ENCODE data around the gene MBP.
"Not testable (repeated sequence)": the region's sequence is repeated elsewhere in the genome, so short reads cannot be mapped to it uniquely, and the experiment has no call there.

Gene MBP

DNA sequence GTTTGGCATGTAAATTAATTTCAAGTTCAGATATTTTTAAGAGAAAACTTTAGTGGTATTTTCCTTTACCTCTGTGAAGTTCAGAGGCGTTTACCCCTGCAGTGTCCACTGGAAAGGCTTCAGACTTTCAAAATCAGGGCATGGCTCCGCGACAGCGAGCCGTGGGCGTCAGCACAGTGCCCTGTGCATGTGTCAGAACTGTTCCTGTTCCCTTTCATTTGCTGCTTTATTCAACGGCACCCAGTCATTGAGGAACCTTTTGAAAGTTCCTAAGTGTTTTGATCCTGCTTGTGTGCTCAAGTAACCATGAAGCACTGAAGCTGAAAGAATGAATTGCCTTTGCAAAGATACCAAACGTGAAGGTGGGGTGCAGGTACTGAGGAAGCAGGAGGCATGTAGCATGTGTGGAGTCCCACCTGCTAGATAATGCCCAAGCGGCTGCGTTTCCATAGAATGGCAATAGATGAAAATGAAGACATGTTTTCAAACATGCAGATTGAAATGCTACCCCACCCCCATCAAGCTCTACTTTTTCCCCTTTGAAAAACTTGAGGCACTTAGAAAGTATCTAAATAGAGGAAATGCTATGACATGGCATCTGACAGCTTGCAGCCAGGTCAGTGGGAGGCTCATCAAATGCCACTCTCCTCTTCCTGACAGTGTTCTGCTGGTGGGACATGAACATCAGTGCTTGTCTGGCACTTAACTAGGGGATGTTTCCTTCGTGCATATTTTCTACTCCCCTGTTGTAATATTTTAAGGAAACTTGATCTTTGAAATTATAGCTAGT, 161.6 kb downstream of the MBP start:
- DNase-seq (ENCODE audit: low read depth): no peak

DNA sequence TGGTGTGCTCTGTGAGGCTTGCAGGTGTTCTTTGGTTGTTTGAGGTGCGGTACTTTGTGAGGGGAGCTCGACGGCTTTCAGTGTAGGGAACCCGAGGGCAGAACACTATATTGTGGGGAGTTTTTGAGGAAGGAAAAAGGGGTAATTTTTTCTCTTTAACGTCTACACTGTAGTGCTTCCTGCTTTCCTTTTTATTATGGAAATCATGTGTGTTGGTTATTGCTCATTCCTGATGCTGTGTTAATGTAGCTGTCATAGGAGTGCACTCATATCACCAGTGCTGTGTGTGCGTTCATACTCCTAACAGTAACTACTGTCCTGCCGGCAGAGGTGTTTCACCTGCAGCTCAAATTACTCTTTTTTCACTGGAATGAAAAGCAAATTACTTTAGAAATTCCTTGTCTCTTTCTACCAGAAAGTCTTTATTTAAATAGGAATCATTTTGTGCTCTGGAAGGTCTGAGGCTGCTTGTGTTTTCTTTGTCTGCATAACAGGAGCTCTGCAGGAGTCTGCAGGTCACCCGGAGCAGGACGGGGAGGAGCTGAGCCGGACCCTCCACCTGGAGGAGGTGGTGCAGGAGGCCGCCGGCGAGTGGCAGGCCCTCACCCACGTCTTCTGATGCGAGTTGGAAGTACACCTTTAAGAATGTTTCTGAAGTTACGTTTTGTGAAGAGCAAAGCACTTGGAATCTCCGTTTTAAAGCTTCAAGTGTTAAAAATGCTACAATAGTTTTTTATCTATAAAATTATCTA, 164.7 kb downstream of the MBP start:
- DNase-seq (ENCODE audit: low read depth): no peak

DNA sequence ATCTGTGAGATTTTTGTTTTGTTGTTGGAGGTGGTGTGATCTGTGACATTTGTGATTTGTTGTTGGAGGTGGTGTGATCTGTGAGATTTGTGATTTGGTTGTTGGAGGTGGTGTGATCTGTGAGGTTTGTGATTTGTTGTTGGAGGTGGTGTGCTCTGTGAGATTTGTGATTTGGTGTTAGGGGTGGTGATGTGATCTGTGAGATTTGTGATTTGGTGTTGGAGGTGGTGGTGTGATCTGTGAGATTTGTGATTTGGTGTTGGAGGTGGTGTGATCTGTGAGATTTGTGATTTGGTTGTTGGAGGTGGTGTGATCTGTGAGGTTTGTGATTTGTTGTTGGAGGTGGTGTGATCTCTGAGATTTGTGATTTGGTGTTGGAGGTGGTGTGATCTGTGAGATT, 165.3 kb downstream of the MBP start:
- not testable (repeated sequence) for DNase-seq (ENCODE audit: low read depth)

DNA sequence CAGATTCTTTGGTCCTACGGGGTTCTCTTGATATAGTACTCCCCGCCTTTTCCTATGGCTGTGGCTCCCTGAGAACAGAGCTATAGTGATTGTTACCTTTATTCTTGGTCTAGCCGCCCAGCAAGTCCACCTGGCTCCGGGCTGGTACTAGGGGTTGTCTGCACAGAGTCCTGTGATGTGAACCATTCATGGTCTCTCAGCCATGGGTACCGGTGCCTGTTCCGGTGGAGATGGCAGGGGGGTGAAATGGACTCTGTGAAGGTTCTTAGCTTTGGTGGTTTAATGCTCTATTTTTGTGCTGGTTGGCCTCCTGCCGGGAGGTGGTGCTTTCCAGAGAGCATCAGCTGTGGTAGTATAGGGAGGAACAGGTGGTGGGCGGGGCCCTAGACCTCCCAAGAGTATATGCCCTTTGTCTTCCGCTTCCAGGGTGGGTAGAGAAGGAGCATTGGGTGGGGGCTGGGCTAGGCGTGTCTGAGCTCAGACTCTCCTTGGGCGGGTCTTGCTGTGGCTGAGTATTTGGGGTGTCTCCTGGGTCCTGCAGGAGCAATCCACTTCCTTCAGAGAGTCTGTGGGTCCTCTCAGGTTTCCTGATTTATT, 166.9 kb downstream of the MBP start:
- DNase-seq (ENCODE audit: low read depth): not testable (repeated sequence)

DNA sequence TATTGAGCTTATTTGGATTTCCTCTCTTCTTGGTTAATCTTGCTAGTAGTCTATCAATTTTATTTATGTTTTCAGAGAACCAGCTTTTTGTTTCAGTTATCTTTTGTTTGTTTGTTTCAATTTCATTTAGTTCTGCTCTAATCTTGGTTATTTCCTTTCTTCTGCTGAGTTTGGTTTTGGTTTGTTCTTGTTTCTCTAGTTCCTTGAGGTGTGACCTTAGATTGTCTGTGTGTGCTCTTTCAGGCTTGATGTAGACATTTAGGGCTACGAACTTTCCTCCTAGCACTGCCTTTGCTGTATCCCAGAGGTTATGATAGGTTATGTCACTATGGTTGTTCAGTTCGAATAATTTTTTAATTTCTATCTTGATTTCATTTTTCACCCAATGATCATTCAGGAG, 168.6 kb downstream of the MBP start:
- no peak for DNase-seq (ENCODE audit: low read depth)

DNA sequence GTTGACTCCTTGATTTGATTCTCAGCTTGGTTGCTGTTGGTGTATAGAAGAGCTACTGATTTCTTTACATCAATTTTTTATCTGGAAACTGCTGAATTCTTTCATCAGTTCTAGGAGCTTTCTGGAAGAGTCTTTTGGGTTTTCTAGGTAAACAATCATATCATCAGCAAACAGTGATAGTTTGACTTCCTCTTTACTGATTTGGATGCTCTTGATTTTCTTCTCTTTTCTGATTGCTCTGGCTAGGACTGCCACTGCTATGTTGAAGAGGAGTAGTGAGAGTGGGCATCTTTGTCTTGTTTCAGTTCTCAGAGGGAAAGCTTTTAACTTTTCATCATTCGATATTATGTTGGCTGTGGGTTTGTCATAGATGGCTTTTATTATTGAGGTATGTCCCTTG, 169.7 kb downstream of the MBP start:
- DNase-seq (ENCODE audit: low read depth): no peak

DNA sequence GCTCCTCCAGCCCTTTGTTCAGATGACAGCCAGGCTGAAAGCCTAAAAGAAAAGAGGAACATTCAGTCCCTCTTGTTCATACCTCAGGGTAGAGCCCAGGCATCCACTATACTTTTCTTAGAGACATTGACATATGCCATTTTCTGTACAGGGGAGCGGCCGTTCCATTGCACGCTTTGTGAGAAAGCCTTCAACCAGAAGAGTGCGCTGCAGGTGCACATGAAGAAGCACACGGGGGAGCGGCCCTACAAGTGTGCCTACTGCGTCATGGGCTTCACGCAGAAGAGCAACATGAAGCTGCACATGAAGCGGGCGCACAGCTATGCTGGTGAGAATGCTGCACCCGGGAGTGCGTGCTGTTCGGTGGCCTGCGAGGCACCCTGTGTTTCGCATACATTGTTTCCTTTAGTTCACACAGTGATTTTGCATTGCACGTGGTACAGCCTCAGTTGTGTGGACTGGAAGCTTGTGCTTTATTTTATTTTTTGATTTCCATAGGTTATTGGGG, 172.0 kb downstream of the MBP start:
- no peak for DNase-seq (ENCODE audit: low read depth)

DNA sequence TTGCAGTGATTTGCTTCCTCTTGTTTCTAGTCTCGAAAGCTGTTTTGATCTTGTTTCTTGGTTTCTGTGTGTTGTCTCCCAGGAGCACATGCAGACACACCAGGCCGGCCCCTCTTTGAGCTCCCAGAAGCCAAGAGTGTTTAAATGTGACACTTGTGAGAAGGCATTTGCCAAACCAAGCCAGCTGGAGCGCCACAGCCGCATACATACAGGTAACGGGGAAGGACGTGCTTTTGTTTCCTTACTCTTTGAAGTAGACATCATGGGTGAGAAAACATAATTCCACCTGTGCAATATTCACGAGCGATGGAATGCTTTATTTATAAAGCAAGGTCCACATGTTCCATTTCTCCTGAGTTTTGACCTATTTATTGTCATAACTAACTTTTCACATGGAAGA, 173.0 kb downstream of the MBP start:
- no peak for DNase-seq (ENCODE audit: low read depth)

DNA sequence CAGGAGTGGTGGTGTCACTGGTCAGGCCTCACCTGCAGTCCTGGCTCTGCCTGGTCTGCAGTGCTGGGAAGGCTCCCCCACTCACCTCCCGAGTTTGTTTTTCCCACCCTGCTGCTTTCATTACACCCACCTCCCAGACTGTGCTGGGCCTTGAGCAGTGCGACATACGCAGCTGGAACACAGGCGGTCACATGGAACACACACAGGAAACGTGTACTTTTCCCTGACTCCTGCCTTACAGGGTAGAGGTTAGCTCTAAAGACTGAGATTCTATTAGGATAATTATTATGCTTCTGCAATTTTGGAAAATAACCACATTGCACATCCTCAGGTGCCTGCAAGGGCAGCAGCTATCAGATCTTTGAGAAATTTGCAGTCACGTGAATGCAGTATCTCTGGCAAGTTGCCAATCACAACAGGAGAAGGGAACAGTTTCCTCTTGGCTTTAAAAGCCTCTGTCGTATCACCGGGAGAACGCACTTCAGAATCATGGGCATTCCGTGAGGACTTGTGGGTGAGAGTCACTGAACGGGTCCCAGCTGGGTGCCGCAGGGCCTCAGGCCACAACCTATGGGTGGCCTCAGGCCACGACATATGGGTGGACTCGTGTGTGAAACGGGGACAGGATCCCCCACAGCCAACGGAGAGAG, 173.8 kb downstream of the MBP start:
- DNase-seq (ENCODE audit: low read depth): peak; percentile 8

DNA sequence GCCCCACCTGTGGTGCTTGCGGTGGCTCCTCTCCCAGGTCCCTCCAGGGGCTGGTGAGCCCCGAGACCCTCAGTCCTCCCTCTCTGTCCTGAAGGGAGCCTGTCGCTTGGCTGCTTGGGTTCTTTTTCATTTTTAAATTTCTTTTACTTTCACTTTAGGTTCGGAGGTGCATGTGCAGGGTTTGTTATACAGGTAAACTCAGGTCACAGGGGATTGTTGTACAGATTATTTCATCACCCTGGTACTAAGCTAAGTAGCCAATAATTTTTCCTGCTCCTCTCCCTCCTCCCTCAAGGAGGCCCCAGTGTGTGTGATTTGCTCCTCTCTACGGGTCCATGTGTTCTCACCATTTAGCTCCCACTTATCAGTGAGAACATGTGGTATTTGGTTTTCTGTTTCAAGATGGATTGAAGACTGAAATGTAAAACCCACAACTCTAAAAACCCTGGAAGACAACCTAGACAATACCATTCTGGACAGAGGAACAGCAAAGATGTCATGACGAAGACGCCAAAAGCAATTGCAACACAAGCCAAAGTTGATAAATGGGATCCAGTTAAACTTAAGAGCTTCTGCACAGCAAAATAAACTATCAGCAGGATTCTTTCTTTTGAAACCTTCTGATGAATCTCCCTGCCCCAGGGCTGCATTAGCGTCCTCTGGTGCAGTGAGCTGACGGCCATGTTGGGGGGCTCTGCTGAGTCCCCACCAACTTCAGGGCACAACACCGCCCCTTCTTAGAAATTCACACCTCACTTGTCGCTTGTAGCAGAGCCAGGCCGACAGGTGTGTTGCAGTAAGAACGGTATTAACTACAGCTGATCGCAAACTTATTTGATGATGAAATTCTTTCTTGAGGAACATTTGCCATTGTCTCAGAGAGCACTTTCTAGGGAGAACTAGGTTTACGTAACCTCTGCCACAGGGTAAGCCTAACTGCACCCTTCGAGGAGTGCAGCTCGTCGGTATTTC, 174.9 kb downstream of the MBP start:
- no peak for DNase-seq (ENCODE audit: low read depth)

DNA sequence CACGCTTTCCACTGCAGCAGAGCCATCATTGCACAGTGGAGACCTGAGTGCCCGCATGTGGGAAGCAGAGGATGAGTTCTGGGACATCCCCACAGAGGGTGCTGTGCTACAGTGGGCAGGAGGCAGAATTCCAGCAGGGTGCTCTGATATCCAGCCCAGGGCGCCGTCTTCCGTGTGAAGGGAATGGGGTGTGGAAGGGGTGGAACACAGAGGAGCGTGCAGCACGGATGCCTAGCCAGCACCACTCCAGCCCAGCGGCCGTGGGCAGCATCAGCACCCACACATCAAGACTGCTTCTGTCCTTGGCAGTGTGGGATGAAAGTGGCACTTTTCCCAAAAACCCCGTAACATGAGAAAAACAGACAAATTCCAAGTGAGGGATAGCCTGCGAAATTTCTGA, 175.9 kb downstream of the MBP start:
- no peak for DNase-seq (ENCODE audit: low read depth)

DNA sequence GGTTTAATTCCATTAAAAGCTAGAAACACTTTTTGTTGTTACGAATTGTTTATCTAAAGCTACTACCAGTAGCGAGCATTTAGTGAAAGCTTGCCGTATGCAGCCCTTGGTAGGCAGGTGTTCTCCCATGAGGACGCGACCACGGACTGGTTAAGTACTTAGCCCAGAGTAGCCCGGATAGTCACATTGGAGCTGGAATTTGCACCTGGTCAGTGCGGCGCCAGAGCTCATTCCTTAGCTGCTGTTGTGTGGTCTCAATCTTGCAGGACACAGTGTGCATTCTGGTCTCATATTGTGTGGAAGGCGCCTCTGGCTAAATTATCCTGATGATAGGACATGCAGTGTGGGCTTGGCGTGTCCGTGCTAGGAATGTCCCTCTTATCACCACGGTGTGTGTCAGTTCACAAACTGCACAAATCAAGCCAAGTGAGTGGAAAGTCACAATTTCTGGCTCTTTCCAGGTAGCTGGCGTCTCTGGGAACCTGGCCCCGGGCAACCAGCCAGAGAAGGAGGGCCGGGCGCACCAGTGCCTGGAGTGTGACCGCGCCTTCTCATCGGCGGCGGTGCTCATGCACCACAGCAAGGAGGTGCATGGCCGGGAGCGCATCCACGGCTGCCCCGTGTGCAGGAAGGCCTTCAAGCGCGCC, 176.9 kb downstream of the MBP start:
- DNase-seq (ENCODE audit: low read depth): no peak

DNA sequence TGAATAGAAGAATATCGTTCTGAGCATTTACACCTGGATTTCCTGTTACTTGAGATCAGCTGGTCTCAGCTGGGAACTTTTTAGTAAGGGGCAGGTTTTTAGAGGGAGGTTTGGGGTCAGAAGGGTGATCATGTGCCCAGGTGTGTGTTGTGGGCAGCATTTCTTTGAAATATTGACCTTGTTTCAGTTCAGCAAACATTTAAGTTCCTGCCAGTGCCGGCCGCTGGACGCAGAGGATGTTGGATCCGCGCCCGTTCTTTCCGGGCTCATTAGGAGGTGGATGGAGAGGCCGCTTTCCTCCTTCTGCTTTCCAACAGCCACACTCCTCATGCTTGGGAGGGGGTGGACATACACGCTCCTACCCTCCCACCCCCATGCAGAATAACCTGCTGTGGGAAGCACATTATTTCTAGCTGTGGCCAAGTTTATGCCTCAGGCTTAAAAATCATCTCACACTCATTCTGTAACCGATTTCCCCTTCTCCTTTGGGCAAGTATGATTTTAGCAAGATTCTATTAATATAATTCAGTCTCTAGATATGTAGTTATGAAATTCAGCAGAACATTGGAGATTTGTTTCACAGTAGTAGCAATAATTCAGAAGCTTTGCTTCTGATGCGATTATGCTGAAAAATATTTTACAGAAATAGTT, 178.9 kb downstream of the MBP start:
- no peak for DNase-seq (ENCODE audit: low read depth)

DNA sequence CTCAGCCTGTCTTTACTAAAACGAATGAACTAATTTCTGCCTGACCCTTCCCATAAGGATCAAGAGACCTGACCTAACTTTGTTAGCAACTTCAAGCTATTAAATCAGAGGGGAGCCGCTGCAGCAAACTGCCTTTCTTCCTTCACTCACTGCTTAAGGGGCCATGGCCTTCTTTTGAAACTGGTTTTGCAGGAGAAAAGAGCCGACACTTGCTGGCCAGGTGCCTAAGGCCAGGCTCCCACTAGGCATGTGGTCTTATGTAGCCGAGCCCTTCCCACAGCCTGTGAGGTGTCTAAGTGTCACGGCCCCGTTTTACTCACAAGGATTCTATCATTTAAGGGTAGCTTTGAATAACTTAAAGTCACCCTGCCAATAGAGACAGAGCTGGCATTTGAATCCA, 179.4 kb downstream of the MBP start:
- no peak for DNase-seq (ENCODE audit: low read depth)

DNA sequence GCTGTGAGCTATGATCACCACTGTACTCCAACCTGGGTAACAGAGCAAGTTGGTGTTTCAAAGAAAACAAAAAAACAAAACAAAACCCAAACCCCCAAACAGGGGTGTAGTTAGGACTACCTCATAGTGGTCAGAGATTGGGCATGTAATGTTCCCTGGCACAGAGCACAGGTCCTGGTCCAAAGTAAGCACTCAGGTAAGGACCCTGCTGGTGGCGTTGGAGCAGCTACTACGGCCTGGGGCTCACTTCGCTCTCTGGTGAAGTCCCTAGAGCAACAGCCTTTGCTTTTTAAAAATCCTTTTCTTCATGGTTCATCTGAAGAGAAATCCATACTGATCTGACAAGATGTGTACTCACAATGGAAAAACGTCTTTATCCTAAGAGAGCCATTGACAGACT, 179.8 kb downstream of the MBP start:
- no peak for DNase-seq (ENCODE audit: low read depth)

DNA sequence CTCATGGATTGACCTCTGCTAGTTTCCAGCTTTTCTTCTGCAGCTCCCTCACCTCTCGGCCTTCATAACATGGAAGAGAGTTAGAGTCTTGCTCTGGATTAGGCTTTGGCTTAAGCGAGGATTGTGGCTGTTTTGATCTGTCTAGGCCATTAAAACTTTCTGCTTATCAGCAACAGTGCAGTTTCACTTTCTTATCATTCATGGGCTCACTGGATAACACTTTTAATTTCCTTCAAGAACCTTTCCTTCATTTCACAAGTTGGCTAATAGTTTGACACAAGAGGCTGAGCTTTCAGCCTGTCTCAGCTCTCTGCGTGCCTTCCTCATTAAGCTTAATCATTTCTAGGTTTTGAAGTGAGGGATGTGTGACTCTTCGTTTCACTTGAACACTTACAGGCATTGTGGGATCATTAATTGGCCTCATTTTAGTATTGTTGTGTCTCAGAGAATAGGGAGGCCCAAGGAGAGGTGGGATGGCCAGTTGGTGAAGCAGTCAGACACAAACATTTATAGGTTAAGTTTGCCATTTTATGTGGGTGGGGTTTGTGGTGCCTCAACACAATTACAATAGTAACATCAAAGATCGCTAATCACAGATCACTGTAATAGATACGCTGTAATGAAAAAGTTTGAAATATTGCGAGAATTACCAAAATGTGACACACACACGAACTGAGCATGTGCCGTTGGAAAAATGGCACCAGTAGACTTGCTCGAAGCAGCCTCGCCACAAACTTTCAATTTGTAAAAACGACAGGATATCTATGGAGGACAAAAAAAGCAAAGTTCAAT, 180.9 kb downstream of the MBP start:
- no peak for DNase-seq (ENCODE audit: low read depth)

DNA sequence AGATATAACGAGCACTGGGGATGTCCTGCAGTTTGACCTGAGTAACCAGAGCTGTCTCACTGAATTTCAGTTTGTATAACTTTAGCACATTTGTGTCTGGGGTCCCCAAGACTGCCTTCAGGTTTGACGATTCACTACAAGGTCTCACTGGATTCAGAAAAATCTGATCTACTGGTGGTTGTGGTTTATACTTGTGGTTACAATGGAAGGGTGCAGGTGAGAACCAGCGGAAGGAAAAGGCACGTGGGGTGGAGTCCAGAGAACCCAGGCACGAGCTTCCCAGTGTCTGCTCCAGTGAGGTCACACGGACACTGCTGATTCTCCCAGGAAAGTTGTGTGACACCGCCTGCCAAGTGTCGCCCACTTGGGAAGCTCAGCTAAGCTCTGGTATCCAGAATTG, 184.2 kb downstream of the MBP start:
- no peak for DNase-seq (ENCODE audit: low read depth)

DNA sequence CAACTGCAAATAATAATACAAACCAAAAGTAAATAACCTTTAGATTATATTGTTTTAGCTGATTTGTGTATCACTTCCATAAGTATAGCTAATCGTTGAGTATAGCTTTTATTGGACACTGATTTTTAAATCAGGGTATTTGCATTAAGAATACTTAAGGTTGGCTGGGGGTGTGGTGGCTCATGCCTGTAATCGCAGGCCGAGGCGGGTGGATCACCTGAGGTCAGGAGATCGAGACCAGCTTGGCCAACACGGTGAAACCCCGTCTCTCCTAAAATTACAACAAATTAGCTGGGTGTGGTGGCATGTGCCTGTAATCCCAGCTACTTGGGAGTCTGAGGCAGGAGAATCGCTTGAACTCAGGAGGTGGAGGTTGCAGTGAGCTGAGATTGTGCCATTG, 188.2 kb downstream of the MBP start:
- DNase-seq (ENCODE audit: low read depth): not testable (repeated sequence)

DNA sequence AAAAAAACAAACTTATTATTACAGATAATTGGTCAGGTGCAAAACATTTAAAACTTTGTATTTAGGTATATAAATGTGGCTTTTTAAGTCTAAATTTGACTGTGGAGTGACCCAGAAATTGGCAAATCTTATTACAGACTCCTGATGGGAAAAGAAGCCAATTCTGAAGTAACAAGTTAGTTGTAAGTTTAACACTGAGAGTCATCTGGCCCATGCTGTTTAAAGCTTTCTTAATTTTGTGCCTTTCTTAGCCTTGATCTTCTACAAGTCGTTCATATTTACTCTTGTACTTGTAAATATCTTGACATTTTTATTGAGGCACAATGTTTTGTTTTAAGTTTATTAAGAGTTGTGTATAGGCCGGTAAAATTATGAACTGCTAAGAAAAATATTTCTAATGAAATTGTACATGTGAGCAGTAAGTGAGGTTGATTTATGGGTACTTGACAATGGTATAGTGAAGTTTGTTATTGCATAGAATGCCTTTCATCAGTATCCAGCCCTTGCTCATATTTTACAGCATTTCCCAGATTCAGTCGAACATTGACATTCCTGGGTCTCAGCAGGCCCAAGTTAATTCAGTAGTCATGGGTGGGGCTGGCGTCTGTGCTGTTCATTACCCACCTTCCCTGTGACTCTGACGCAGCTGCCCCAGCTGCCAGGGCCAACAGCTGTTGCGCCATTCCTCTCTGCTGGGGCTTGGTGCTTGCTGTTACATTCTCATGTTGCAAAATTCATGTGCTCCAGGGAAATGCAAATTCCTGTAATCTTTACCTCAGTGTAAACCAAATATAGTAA, 188.8 kb downstream of the MBP start:
- peak; percentile 7 for DNase-seq (ENCODE audit: low read depth)

Measured in EH (cell line).